ENCODE results near the gene TACR1. TPM values are rescaled to one million over a fixed set of nuclear protein-coding genes. Genes with fewer than 3 reads are reported as not detected.

TACR1 gene
- polyA plus RNA-seq, 1 experiment = 0.30 TPM

DNA sequence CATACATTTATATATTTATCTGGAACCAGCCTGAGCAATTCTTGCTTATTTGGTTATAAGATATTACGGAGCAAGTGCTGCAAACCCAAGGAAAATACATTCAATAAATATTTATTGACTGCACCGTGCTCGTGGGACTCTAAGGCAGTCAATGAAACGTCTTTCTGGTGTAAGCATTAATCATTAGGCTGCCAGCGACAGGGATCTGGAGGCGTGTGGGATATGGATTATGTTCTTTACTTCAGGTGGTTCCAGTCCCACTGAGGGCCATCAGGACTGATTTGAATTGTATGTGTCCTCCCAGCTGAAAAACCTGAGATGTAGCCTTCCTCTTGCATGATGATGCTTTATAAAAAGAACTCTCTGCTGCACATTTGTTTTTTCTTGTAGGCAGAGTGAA lies 75.4 kb downstream of the TACR1 start:
- Histone ChIP-seq H3K27me3 (ENCODE audit: control insufficient read depth, insufficient read depth, low read length) (peaks cover 9% of the 10 kb centered on the region), H3K27ac (ENCODE audit: low read depth, low read length) (no peak overlapping the region), H3K4me3 (ENCODE audit: low read depth, low read length) (no peak overlapping the region), H3K9me3 (ENCODE audit: control insufficient read depth, insufficient read depth, low read length) (no peaks in the 10 kb centered on the region)
- TF ChIP-seq, protein P1, sequence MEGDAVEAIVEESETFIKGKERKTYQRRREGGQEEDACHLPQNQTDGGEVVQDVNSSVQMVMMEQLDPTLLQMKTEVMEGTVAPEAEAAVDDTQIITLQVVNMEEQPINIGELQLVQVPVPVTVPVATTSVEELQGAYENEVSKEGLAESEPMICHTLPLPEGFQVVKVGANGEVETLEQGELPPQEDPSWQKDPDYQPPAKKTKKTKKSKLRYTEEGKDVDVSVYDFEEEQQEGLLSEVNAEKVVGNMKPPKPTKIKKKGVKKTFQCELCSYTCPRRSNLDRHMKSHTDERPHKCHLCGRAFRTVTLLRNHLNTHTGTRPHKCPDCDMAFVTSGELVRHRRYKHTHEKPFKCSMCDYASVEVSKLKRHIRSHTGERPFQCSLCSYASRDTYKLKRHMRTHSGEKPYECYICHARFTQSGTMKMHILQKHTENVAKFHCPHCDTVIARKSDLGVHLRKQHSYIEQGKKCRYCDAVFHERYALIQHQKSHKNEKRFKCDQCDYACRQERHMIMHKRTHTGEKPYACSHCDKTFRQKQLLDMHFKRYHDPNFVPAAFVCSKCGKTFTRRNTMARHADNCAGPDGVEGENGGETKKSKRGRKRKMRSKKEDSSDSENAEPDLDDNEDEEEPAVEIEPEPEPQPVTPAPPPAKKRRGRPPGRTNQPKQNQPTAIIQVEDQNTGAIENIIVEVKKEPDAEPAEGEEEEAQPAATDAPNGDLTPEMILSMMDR (IDR thresholded peaks at IDR 0.05; ENCODE audit: low read depth, low read length) = no peak
- DNase-seq (ENCODE audit: low read depth, low spot score) = no peak
- ChIA-PET POLR2A (no interaction called here), CTCF (no interaction called here)

DNA sequence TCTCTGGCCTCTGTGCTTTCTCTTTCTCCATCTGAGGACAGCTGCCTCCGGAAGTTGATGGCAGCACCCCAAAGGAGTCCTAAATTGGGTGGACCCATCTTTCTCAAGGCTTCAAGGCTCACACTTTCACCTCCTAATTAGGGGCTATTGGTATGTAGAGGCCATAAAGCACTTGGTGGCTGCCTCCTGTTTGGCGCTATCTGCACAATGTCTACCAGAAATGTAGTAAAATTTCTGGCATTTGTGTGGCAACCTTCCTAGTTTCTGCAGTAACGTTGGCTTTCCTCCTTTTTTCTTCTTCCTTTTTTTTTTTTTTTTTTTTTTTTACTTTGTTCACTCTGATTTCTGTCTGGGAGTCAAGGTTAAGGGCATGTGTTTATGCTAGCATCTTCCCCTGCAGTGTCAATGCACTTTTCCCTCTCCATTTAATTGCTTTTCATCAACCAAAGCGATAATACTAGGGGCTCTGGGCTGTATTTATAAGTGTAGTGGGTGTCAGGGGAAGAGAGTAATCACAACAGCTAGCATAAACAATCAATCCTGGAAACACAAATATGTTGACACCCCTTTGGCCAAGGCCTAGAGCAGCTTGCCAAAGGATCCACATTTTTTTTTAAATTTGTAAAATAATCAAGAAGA lies 86.0 kb downstream of the TACR1 start:
- Histone ChIP-seq H3K27ac (ENCODE audit: low read depth, low read length) (no peak overlapping the region), H3K4me3 (ENCODE audit: low read depth, low read length) (no peak overlapping the region), H3K9me3 (ENCODE audit: control insufficient read depth, insufficient read depth, low read length) (no peaks in the 10 kb centered on the region), H3K27me3 (ENCODE audit: control insufficient read depth, insufficient read depth, low read length) (no peaks in the 10 kb centered on the region)
- POLR2A ChIA-PET = no interaction called here
- TF ChIP-seq, protein P1 (IDR thresholded peaks at IDR 0.05; ENCODE audit: low read depth, low read length) = no peak
- no peak for DNase-seq (ENCODE audit: low read depth, low spot score)
- CTCF ChIA-PET = interaction anchor here (0.9 to 1.1 kb wide), 2 partner anchors 49 to 86 kb away, joined by 3 to 4 read pairs; partner anchors contain the start of gene TACR1

DNA sequence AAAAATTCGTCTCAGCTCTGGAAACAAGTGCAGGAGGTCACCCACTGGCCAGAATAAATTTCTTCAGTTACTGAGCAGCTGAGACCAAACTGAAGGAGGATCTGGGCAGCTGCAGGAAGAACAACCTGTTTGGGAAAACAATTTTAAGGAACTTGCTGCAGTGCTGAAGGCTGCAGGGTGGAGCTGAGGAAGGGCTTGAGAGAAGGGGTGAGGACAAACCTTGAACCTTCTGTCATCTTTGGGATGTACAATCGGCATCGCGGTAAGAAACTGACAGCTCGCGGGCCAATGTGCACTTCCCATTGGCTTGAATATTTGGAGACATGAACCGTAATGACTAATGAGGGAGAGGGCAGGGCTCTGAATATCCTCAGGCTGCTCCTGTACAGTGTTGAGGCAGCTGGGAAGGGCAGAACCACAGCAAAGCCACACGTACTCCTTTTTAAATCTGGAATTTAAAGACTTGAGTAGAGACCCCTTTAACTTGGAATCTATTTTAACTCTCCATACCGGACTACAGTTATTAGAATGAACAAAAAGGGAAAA lies 90.3 kb downstream of the TACR1 start:
- no peak for DNase-seq (ENCODE audit: low read depth, low spot score)
- Histone ChIP-seq H3K9me3 (ENCODE audit: control insufficient read depth, insufficient read depth, low read length) (no peaks in the 10 kb centered on the region), H3K27me3 (ENCODE audit: control insufficient read depth, insufficient read depth, low read length) (no peaks in the 10 kb centered on the region), H3K4me3 (ENCODE audit: low read depth, low read length) (no peak overlapping the region), H3K27ac (ENCODE audit: low read depth, low read length) (no peak overlapping the region)
- ChIA-PET CTCF (interaction anchor here (0.9 kb wide), 1 partner anchor 418 kb away, joined by 3 read pairs; no protein-coding TSS in a partner anchor), POLR2A (no interaction called here)
- TF ChIP-seq, protein P1 (IDR thresholded peaks at IDR 0.05; ENCODE audit: low read depth, low read length) = no peak

DNA sequence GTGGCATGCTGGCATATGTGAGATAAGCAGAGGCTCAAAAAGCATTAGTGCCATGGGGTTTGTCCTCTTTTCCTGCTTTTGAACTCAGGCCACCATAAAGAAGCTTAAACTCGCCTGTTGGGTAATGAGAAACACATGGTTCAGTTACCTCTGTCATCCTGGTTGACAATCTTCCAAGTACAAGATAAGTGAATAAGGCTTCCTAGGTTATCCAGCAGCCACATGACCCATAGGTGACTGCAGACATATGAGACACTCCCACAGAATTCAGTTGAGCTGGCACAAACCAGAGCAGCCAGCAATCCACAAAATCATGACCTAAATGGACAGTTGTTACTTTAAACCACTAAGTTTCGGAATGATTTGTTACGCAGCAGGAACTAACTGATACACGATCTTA lies 97.3 kb downstream of the TACR1 start:
- Histone ChIP-seq H3K9me3 (ENCODE audit: control insufficient read depth, insufficient read depth, low read length) (no peaks in the 10 kb centered on the region; the same call in 1 of the 2 replicates), H3K4me3 (ENCODE audit: low read depth, low read length) (no peak overlapping the region), H3K27ac (ENCODE audit: low read depth, low read length) (no peak overlapping the region), H3K27me3 (ENCODE audit: control insufficient read depth, insufficient read depth, low read length) (no peaks in the 10 kb centered on the region)
- no peak for DNase-seq (ENCODE audit: low read depth, low spot score)
- ChIA-PET CTCF (no interaction called here), POLR2A (no interaction called here)
- TF ChIP-seq, protein P1 (IDR thresholded peaks at IDR 0.05; ENCODE audit: low read depth, low read length) = no peak

DNA sequence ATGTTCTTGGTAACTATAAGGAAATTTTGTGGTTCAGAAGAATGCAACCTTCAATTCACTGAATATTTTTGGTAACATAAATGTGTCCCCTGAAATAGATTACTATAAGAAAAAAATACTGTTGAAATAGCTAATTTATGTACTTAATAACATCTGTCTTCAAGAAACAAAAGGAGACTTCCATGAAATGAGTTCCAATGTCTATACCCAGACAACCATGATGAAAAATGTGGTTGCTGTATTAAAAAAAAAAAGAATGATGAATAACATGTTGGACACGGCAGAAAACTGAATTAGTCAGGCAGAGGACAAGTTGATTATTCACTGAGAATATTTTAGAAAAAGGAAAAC lies 98.5 kb downstream of the TACR1 start:
- TF ChIP-seq, protein P1 (IDR thresholded peaks at IDR 0.05; ENCODE audit: low read depth, low read length) = no peak
- H3K27me3 ChIP-seq (ENCODE audit: control insufficient read depth, insufficient read depth, low read length) = no peaks in the 10 kb centered on the region
- no peak overlapping the region for H3K4me3 ChIP-seq (ENCODE audit: low read depth, low read length)
- H3K9me3 ChIP-seq (ENCODE audit: control insufficient read depth, insufficient read depth, low read length) = no peaks in the 10 kb centered on the region; the same call in 1 of the 2 replicates
- POLR2A ChIA-PET = no interaction called here
- CTCF ChIA-PET = interaction anchor here (0.7 to 1.6 kb wide), 3 partner anchors 37 to 364 kb away, joined by 3 to 7 read pairs (median 5); partner anchors contain the start of gene TACR1
- no peak for DNase-seq (ENCODE audit: low read depth, low spot score)
- H3K27ac ChIP-seq (ENCODE audit: low read depth, low read length) = no peak overlapping the region

All from AG04450 (cell line).